ENCODE results near the gene NPDC1.
"Not testable (repeated sequence)": the region's sequence is repeated elsewhere in the genome, so short reads cannot be mapped to it uniquely, and the experiment has no call there.

The NPDC1 gene

DNA sequence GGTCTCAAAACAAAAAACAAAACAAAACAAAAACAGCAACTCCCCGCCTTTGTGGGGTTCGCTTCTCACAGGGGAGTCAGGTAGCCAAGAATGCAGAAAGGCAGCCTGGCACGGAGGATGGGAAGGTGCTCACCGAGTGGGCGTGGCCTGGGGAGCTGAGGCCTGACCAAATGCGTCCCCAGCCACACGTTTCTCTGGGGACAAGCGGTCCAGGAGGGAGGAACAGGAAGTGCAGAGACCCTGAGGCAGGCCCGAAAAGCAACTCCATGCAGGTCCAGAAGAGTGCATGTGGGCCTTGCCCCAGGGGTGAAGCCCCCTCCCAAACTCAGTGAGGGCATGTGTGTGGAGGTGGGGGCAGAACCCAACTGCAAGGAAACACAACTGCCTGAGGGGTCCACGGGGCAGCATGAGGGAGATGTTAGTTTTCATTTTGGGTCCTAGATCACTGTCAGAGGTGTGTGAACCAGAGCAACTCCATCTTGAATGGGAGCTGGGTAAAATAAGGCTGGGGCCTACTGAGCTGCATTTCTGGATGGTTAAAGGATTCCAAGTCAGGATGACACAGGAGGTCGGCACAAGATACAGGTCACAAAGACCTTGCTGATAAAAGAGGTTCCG, 28.8 kb upstream of the NPDC1 start:
- DNase-seq (ENCODE audit: low read depth), result no peak

DNA sequence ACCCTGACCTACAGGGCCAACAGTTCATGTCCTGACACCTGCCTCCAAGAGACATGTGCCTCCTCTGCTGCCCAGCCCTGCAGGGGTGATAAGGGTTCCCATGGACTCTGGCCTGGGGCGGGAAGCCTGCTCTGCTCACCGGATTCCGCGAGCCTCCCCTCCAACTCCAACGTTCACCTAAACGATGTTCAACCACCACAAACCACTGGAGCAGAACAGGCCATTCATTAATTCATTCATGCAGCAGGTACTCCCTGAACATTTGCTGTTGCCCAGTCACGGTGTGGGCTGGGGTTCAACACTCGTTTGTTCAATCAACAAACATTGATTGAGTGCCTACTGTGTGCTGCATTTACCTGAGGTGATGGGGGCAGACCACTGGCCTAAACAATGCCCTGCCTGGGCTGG, 28.0 kb upstream of the NPDC1 start:
- no peak for DNase-seq (ENCODE audit: low read depth)

DNA sequence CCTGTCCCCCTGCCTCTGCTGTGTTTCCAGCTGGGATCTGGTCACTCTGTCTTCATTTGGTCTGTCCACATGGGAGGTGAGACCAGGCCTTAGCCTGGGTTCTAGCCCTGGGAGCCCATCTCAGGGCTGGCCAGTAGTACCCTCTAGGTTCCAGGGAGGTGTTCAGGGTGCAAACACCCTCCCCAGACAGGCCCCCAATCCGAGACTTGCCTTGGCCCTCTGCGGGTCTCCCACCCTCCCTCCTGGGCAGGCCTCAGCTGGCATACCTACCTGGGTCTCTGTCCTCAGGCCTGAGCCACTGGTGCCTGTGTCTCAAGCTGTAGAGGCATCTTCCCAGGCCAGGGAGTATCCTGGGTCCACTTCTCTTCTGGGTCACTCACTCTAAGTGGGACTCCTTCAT, 25.3 kb upstream of the NPDC1 start:
- DNase-seq (ENCODE audit: low read depth), result no peak

DNA sequence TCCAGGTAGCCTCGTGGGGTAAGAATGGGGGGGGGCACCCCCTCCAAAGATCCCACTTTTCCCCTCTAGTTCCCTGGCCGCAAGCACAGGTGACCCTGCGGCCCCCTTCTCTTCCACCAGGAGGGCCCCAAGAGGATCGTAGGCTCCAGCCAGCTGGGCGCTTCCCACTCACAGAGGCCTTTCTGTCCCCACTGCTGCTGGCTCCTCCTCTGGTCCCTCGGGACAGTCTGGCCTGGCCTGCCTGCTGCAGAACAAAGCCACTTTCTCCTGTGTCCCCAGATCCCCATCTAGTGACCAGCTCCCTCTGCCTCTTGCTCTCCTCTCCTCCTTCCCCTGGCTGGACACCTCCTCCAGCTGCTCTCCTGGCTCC, 24.9 kb upstream of the NPDC1 start:
- DNase-seq (ENCODE audit: low read depth), result no peak

DNA sequence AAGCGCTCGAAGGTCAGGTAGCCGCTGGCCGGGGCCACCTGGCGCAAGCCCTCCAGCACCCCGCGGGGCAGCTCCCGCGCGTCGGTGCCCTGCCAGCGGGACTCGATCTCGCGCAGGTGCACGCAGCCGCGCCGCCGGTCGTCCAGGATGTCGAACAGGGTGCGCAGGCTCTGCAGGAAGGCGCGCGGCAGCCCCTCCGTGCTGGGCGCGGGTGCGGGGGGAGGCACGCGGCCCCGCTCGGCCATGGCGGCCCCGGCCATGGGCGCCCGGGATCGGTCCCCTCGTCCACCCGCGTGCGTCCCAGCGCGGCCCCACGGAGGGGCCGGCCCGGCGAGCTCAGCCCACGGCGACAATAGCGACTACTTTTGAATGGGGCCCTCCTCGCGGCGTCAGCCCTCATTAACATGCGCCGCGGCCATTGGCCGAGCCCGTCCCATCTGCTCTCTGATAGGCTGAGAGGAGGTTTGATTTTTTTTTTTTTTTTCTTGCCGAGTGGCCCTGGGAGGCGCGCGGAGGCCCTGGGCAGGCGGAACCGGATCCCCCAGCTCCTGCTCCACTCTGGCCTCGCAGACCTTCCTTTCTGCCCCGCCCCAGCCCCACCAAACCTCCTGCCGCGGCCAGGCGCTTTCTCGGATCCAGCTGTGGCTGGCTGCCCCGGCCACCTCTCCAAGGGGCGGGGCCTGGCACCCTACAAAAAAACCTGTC, 24.4 kb upstream of the NPDC1 start, which contains the start of gene SAPCD2:
Gene SAPCD2 (minus strand): TSS at position 357 of the 705 bp plus-strand sequence. CDS start 97 bp downstream, at position 260.
- peak; percentile 93 for DNase-seq (ENCODE audit: low read depth)

DNA sequence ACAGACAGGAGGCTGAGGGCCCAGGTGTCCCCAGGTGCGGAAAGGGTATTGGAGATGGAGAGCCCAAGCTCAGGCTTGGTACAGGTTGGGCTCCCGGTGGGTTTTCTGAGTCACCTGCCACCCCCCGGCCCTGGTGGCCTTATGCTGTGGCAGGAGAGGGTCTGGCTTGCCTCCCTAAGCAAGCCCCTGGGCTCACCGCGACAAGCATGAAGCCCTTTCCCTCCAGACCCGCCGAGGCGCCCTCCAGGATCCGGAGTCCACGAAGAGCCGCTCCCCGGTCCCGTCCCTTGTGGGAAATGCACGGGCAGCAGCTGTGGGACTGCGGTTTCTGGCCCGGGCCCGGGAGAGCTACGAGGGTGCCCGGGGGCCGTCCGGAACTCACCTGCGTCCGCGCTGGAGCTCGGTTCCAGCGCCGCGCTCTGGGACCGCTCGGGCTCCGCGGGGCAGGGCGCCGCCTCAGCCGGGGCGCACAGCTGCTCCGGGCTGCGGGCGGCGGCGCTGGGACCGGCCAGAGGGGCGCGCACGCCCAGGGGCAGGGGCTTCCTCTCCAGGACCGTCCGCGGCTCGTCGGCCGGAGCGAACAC, 23.6 kb upstream of the NPDC1 start:
- no peak for DNase-seq (ENCODE audit: low read depth)

DNA sequence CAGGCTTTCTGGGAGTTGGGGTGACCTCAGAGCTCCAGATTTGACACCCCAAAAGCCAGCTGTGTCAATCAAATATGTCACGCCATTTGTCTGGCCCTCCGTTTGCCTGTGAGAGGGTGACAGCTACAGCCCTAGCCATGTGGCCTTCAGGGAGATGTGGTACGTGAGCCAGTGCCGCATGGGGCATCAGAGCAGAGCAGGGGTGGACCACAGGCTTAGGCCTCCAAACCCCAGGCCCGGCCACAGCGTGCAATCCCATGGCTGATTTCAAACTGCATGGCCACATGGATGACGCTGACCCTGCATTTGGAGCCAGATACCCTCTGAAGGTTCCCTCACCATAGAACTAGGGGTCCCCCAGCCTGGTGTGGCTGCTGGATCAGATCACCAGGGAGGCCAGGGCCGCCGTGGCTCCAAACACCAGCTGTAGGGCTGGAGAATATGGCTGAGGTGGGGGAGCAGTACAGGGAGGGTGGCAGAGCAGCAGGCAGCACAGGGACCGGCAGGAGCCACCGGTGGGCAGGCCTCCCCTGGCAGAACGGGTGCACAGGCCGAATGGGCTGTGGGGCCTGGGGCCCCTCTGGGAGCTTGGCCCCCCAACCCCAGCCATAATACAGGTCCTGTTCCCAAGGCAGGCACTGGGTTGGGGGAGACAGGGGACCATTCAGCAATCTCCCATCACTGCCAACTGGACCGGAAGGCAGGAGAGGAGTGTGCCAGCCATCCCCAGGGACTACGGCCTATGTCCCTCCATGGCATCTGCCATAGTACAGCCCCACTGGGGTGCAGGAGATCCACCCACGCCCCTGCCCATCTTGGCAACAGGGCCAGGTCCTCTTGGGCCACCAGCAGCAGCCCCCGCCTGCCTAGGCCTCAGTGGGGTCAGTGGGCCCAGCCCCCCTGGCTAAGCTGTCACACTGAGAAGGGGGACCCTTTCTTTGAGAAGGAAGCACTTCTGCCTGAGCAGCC, 22.8 kb upstream of the NPDC1 start:
- DNase-seq (ENCODE audit: low read depth), result no peak

DNA sequence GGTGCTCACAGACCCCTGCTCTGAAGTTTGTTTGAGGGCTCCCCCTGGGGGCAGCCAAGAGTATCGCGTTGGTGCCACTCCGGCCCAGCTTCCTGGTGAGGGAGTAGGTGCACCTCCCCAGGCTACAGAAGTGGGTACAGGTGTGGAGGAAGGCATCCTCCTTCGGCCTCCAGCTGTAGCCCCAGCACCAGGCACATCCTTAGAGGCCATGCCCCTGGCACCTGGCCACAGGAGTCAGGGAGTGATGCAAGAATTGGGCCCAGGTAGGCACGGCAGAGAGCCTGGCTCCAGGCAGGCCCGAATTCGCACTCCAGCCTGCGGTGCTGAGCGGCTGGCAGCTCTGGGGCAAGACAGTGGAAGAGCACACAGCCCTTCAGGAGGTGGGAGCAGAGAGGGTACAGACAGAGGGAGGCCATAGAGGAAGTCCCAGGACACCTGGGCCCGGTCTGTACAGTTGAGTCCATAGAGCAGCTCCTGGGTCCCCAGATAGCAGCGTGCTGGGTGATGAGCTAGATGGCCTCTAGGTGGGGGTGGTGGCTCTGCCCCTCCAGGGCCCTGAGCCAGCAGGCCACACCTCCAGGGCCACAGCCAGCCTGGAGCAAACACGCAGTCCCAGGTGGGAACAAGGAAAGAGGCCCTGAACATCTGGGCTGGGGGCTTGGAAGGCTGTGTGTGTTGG, 22.0 kb upstream of the NPDC1 start:
- peak; percentile 82 for DNase-seq (ENCODE audit: low read depth)

DNA sequence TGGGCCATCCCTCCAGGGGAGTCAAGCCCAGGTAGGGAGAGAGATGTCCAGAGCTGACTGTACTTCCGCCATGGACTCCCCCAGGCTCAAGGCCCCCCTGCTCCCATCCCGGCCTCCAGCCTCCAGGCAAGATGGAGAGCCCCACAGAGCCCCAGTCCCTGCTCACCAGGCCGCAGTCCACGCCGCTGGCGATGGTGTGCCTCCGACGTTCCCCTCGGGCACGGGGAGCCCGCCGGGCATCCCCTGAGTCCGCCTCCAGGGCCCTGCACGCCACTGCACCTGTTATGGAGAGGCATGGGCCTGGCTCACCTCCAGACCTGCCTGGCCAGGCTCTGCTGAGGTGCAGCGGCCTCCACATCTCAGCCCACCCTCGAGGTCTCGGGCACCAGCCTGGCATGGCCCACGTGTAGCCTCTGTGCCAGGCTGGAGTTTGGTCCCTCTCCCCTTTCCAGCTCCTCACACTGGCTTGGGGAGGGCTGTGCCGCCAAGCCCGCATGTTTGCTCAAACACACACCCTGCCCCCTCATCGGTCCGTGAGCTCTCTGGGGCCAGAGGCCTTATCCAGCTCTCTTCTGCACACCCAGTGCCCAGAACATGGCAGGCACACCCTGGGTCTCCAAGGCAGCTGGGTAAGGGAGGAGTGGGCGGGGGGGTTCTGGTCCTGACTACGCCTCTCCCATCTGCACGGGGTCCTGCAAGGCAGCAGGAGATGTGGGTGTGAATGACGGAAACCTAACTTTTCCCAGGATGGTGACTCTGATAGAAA, 20.3 kb upstream of the NPDC1 start:
- no peak for DNase-seq (ENCODE audit: low read depth)

DNA sequence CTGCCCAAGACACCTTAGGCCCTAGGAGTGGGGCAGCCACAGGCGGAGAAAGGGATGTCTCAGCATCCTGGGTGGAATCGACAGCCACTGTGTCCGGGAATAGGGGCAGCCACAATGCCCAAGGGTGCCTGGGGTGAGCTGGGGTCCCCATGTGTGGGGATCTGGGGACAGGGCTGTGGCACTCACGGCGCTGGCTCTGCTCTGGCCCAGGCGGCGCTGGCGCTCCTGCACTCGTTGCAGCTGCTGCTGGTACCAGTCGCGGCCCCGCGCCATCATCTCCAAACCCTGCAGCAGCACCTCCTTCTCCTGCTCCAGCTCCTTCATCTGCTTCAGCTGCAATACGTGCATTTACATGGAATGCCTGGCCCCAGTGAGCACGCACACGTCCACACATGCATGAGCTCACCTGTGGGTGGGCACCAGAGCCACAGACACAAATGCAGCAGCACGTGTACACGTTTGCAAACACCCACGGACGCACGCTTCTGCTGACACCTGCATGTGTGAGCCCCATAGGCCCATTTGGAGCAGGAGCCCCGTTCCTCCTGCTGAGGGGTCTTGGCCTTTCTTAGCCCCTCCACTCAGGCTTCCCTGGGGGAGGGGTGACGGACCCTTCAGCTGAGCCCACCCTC, 19.5 kb upstream of the NPDC1 start:
- DNase-seq (ENCODE audit: low read depth), result no peak

DNA sequence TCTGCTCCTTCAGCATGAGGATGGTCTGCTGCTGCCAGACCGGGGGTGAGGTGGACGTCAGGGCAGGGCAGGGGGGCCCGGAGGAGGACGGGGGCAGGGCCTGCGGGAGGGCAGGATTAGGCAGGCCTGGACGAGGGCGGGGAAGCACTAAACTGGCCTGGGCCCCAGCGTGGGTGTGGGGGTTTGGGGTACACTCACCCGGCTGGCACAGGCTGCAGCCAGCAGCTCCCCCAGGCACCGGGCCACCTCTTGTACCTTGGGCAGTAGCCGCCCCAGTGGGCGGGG, 18.8 kb upstream of the NPDC1 start:
- DNase-seq (ENCODE audit: low read depth), result no peak

DNA sequence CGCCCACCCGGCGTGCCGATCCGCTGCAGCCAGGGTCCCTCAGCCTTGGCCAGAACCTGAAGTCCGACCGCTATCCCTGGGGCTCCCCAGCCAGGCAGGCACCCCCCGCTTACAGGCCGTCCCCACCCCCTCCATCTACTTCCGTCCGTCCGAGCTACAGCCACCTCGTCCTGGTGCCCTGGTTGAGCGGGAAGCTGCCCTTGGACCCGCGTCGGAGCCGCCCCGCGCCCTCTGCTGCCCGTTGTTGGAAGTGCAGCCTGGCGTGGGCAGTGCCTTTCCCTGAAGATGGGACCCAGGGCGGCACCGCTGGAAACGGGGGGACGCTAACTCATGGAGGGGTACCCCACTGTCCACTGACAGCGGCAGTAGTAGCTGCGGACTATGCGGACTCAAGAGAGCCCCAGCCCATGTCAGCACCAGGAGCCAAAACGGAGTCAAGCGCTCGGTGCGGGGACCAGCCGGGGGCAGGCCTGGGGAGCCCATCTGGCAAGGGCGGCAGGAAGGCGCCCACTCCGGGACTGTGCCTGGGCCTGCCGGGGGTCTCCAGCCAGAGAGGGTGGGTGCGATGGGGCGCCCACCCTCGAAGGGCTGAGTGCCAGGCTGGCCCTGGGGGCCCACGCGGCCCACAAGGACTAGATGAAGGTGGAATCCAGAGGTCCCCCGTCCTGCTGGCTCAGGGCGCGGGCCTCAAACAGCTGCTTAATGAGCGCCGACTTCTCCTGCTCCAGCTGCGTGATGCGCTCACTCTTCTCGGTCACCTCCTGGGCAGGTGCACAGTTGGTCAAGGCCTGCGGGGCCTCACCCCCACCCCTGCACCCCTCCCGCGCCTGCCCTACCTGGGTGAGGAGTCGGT, 18.3 kb upstream of the NPDC1 start:
- peak; percentile 76 for DNase-seq (ENCODE audit: low read depth)

DNA sequence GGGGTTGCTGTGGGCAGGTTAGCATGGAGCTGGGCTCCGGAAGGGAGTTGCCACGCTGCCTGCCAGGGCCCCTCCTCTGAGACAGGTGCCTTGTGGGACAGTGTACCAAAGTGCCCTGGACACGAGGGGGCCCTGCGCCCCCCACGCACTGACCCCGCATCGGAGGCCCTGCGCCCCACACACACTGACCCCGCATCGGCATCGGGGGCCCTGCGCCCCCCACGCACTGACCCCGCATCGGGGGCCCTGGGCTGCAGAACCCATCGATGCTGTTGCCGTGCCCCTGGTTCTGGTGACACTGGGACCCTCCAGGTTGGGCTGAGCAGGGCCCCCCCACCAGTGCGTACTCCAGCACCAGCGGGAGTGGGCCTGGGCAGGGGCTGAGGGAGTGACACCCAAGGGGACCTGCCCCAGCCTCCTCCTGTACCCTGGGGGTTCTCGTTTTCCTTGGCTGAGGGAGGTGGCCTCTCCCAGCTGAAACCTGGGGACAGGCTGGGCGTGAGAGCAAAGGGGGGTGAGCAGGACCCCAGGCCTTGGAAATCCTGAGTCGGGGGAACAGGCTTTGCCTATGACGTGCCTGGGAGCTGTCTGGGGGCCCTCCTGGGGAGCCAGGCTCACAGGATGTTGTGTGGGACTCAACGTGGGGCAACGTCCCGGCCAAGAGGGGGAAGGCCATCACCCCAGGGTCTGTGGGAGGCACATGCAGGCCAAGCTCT, 17.5 kb upstream of the NPDC1 start:
- DNase-seq (ENCODE audit: low read depth), result no peak

DNA sequence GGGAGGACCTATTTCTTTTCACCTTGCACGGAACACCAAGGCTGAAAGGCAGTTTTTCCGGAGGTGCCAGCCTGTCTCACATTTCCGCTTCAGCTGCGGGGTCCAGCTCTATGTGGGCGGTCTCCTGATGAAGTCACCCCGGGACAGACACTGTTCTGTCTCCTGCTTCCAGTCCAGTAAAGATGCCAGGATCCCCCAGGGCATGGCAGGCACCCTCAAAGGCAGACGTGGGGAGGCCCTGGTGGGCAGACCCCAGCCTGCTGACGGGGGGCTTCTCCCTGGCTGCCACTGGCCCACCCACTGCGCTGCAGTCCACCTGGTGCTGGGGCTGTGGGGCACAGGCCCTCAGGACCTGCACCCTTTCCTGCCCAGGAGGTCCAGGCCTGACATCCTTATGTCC, 16.8 kb upstream of the NPDC1 start:
- DNase-seq (ENCODE audit: low read depth), result not testable (repeated sequence)

DNA sequence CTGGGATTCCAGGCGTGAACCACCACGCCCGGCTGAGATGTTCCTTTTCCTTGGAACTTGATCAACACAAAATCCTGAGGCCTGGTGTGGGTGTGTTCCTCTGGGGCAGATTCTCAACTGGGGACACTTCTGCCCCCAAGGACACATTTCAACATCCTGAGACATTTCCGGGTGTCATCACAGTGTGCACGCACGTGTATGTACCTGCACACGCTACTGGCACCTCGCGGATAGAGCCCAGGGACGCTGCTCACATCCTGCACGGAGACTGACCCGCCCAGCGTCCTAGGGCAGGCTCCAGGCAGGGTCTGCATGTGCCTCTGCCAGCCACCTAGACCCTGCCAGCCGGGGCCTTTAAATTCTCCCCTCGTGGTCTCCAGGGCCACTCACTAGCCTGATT, 16.4 kb upstream of the NPDC1 start:
- no peak for DNase-seq (ENCODE audit: low read depth)

DNA sequence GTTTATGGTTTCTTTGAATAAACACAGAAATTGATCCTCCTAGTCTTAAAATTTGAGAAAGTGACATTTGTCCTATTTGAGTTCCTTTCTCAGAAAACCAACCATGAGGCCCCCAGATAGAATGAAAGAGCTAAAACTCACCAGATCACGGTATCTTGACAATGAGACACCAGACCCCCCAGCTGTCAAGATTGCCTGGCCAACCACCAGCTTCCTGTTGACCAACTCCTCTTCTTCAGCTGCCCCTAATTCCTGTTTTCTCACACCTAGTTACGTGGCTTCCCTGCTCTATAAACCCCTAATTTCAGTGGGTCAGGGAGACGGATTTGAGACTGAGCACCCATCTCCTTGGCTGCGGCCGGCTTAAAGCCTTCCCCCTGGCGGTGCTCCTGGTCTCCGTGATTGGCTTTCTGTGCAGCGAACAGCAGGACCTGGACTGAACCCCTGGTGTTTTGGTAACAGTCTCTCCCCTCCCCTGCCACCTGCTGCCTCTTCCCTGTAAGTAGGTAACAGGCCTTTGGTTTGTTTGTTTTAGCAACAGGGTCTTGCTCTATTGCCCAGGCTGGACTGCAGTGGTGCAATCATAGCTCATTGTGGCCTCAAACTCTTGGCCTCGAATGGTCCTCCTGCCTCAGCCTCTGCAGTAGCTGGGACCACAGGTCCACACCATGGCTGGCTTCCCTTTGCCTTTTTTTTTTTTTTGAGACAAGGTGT, 12.7 kb upstream of the NPDC1 start:
- no peak for DNase-seq (ENCODE audit: low read depth)

DNA sequence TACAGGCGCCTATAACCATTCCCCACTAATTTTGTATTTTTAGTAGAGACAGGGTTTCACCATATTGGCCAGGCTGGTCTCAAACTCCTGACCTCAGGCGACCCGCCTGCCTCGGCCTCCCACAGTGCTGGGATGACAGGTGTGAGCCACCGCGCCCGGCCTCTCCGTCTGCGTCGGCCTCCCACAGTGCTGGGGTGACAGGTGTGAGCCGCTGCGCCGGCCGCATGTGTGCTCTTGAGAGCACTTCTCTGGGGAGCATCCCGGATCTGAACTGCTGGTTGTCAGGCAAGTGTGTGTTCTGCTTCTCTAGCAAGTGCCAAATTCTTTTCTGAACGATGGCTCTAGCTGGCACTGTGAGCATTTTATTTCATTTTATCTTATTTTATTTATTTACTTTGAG, 11.6 kb upstream of the NPDC1 start:
- DNase-seq (ENCODE audit: low read depth), result no peak

DNA sequence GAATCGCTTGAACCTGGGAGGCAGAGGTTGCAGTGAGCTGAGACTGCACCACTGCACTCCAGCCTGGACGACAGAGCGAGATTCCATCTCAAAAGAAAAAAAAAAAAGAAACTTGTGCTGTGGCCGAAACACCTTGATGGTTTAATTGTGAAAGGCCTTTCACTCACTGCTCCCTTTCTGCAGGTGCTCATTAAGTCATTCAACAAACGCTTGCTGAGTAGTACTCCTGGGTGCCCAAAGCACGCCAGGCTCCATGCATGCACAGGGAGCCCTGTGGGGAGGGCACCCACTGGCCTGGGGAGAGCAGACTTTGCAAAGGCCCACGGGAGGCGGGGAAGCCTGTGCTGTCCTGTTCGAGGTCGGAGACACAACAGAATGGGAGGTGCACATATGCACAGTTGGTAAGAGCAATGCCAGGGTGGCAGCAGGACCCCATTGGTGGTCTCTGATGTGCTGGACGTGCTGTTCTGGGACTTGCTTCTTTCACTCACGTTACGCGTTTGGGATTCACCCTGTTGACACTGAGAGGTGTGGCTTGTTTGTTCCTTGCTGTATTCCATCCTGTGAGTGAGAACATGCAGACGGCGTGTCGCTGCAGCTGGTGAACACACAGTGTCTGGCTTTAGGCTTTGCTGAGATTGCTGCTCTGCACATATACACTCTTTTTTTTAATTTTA, 10.9 kb upstream of the NPDC1 start:
- no peak for DNase-seq (ENCODE audit: low read depth)

All from ELR (cell line).